ENCODE data around the gene C1orf56.

DNA sequence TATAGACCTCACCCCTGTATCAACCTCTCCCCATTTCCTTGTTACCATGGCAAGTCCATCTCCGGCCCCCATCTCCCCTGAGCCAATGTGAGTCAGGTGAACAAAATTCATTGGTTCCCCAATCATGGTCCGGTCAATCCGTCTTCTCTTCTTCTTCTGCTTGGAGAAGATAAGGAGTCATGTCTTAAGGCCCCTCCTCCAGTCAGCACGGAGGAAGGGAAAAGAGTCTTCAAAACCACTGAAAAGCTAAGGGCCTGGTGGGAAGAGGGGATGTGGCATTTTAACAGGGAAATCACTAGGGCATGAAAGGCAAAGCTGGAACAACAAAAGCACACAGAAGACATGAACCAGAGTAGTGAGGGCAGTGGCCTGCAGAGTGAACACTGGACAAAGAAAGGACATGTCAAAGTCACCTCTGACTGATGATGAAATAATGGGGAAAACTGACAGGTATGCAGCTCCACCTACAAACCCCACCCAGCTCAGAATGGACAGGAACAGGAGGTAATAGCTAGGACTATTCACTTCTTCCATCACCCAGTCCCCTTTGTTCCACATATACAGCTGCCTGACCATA lies 7.5 kb downstream of the C1orf56 start:
- TF ChIP-seq, protein P1, sequence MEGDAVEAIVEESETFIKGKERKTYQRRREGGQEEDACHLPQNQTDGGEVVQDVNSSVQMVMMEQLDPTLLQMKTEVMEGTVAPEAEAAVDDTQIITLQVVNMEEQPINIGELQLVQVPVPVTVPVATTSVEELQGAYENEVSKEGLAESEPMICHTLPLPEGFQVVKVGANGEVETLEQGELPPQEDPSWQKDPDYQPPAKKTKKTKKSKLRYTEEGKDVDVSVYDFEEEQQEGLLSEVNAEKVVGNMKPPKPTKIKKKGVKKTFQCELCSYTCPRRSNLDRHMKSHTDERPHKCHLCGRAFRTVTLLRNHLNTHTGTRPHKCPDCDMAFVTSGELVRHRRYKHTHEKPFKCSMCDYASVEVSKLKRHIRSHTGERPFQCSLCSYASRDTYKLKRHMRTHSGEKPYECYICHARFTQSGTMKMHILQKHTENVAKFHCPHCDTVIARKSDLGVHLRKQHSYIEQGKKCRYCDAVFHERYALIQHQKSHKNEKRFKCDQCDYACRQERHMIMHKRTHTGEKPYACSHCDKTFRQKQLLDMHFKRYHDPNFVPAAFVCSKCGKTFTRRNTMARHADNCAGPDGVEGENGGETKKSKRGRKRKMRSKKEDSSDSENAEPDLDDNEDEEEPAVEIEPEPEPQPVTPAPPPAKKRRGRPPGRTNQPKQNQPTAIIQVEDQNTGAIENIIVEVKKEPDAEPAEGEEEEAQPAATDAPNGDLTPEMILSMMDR (IDR thresholded peaks at IDR 0.05; ENCODE audit: low read depth, low read length): no peak
- no peak for TF ChIP-seq EZH2phosphoT487 (IDR thresholded peaks at IDR 0.05; ENCODE audit: low read depth)
